GM12865 (cell line): ENCODE data around the gene CAD.
"Not testable (repeated sequence)": the region's sequence is repeated elsewhere in the genome, so short reads cannot be mapped to it uniquely, and the experiment has no call there.

Source experiments
- DNase-seq: peaks from one replicate; pipeline ENCODE4 v3.0.0; 2010; ENCODE audit warnings: low read depth
- H3K4me3 ChIP-seq: 2 replicates; pipeline ENCODE4 v1.5.1; 2011; ENCODE audit warnings: mild to moderate bottlenecking, low read depth, low read length, control low read depth
- TF ChIP-seq, protein P1 (sequence below): IDR thresholded peaks from 2 replicates; pipeline ENCODE4 v1.5.1; 2011; ENCODE audit warnings: low read length, control low read depth, low read depth, inconsistent platforms; ENCODE audit not compliant: insufficient read depth; ENCODE audit errors: missing control alignments

Gene CAD

GRCh38 chr2:27262379-27263286, 45.5 kb downstream of the CAD start, which contains the start of gene SLC30A3:
TSS of gene SLC30A3 (minus strand) at chr2:27263047. CDS start at chr2:27262906, 141 bp downstream.
- peak; percentile 71 for DNase-seq
- TF ChIP-seq, protein P1, sequence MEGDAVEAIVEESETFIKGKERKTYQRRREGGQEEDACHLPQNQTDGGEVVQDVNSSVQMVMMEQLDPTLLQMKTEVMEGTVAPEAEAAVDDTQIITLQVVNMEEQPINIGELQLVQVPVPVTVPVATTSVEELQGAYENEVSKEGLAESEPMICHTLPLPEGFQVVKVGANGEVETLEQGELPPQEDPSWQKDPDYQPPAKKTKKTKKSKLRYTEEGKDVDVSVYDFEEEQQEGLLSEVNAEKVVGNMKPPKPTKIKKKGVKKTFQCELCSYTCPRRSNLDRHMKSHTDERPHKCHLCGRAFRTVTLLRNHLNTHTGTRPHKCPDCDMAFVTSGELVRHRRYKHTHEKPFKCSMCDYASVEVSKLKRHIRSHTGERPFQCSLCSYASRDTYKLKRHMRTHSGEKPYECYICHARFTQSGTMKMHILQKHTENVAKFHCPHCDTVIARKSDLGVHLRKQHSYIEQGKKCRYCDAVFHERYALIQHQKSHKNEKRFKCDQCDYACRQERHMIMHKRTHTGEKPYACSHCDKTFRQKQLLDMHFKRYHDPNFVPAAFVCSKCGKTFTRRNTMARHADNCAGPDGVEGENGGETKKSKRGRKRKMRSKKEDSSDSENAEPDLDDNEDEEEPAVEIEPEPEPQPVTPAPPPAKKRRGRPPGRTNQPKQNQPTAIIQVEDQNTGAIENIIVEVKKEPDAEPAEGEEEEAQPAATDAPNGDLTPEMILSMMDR, result no peak
- H3K4me3 ChIP-seq, result peak within 1 kb of the TSS; percentile 50

DNA sequence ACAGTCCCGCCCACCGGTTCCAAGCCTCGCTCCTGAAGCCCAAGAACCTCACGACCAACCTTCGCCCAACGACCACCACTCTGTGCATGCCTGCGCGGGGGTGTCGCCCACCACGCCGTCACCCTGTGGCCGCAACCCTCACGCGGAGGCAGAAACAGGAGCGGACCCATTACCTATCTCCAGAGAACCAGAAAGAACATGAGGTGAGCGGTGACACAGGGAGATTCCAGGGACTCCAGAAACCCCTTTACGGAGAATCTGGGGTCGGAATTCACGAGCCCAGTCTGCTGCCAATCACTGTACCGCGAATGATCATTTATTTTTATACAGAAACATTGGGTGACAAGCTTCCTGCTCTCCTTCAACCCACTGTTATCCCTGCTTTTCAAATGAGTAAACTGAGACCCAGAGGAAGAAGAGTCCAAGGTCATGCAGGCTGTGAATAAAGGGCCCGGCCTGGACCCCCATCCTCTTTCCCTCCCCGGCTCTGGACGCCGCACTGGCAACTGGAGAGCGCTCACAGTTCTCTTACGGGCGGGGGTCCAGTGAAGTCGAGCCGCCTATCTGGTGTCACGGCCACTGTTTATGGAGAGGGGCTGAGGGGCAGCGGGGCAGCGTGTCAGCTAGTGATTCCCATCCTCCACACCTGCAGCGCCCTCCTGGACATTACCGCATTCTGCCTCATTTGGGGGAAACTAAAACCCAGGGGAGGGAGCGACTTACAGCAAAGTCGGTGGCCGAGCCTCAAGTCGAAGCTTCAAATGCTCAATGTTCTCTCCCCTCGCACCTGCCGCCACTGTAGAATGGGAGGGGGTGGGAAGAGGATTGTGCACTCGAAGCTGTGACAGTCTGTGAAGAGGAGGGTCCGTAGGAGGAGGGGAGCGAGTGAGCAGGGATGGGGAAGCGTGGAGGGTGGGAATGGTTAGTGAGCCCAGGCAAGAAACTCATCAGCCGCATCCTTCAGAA, 46.4 kb downstream of the CAD start:
- DNase-seq, result no peak
- TF ChIP-seq, protein P1, result no peak
- H3K4me3 ChIP-seq, result peak overlapping the region; percentile 50

DNA sequence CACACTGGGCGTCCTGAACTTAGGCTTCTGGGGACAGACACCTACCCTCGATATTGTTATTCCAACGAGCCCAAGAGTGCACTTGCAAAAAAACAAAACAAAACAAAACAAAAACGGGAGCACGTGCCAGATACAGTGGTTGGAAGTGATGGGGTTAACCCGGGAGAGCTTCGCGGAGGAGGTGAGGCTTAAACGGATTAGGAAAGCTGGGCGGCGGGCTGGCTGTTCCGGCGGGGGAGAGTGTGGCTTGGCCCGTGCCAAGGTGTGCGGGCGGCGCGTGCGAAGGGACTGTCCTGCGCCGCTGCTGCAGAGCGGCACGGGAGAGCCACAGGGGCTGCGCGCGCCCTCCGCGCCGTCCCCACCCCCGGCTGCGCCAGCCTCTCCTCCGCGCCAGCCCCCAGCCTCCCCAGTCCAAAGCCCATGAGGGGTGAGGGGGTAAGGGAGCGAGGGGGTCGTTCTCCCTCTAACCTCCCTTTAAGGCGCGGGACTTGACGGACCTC, 47.1 kb downstream of the CAD start:
- peak overlapping the region; percentile 58 for H3K4me3 ChIP-seq
- DNase-seq, result no peak
- TF ChIP-seq, protein P1, result no peak

DNA sequence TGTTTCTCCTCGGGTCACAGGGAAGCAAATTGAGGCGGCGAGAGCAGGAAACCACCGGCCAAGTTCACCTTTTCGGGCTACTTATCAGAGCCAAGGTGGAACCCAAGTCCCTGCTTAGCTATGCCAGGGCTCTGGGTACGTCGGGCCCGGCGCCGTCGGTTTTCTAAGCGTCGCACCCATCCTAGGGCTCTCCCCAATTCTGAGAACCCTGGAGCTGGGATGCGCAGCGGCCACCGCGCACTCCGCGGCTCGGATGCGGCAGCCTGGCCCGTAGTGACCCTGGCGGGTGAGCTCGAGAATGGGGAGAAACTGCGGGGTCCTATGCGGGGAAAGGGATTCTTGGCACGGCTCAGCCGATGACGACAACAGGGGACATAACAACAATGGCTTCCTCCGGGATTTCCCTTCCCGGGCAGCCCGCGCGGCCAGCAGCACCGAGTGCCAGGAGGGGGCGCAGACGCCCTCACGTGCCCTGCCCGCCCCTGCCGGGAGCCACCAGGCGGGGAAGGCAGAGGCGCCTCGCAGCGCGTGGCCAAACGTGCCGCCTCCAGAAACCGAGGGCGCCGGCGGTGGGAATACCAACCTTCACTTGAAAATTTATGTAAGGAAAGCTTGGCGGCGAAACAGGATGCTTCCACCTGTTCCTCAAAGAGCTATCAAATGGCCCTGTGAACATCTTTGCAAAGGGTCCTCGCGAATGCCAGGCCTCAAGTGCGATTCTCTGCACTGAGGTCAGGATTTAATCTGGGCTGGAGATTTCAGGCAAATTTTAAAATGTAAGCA, 47.8 kb downstream of the CAD start:
- H3K4me3 ChIP-seq, result peak overlapping the region; percentile 58
- TF ChIP-seq, protein P1, result peak; percentile 66
- peak; percentile 74 for DNase-seq

DNA sequence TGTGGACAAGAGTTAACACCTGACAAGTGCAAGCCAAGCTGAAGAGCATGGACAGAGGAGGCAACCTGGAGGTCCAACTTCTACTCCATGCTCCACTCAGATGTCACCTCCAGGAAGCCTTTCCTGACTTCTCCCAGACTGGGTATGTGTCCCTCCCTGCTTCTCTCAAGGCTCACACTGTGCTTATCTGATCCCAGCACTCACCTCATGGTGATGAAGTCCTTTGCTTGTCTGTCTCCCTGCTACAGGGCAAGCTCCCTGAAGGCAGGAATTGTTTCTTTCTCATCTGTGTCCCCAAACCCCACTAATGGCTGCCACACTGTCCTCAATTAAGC, 48.3 kb downstream of the CAD start:
- no peak for DNase-seq
- TF ChIP-seq, protein P1, result no peak
- H3K4me3 ChIP-seq, result no peak overlapping the region

- not testable (repeated sequence) for H3K4me3 ChIP-seq, DNase-seq
Measured at GRCh38 chr2:27268296-27268695, 51.1 kb downstream of the CAD start.
